ENCODE results near the gene PDE4D.
"Not testable (repeated sequence)": the region's sequence is repeated elsewhere in the genome, so short reads cannot be mapped to it uniquely, and the experiment has no call there.

DNA sequence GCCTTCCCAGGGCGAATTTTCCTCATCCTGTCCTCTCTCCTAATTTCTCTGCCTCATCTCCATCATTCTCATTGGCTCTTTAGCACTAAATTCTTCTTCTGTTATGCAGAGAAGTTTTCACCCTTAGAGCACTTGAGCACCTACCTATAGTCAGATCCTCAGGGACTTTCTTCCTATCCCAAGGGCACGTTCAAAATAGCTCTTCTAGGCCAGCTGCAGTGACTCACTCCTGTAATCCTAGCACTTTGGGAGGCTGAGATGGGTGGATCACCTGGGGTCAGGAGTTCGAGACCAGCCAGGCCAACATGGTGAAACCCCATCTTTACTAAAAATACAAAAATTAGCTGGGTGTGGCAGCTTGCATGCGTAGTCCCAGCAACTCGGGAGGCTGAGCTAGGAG, 320.0 kb downstream of the PDE4D start:
- not testable (repeated sequence) for TF ChIP-seq CTCF, EP300, POLR2A, POLR2AphosphoS5 (IDR thresholded peaks at IDR 0.05)
